Natural killer cell (primary cell): ENCODE results near the gene ZNF22. TPM values are rescaled to one million over a fixed set of nuclear protein-coding genes. Genes with fewer than 3 reads are reported as not detected.

ENCODE experiments used
- ATAC-seq, 3 donors: fragments of 150-1000 bp in 2 of 3; fragments of 200-7000 bp in 1 of 3; cut with Tn5 transposase; 1 replicate in 1 of 3; 2 replicates in 2 of 3; pipeline ENCODE4 v1.10.0; 2021; ENCODE audit warnings: mild to moderate bottlenecking in 2 of 3, moderate library complexity in 2 of 3
- DNase-seq, 2 donors: peaks; one replicate each; pipeline versions ENCODE4 v3.0.0 to v3.0.0-alpha.2; 2013 to 2021; ENCODE audit warnings: mixed read lengths in 1 of 2
- H3K27ac ChIP-seq: one replicate; pipeline ENCODE4 v1.5.1; 2013; ENCODE audit warnings: mild to moderate bottlenecking, low read length
- H3K27me3 ChIP-seq: one replicate; pipeline ENCODE4 v1.6.1; 2013; ENCODE audit warnings: low read length; ENCODE audit not compliant: control insufficient read depth, insufficient read depth
- H3K36me3 ChIP-seq: one replicate; pipeline ENCODE4 v1.6.1; 2013; ENCODE audit warnings: low read length; ENCODE audit not compliant: control insufficient read depth, insufficient read depth
- H3K4me1 ChIP-seq: one replicate; pipeline ENCODE4 v1.6.1; 2013; ENCODE audit warnings: low read length; ENCODE audit not compliant: control insufficient read depth, insufficient read depth
- H3K4me3 ChIP-seq: one replicate; pipeline ENCODE4 v1.5.1; 2013; ENCODE audit warnings: low read length
- H3K9me3 ChIP-seq: one replicate; pipeline ENCODE4 v1.6.1; 2013; ENCODE audit warnings: low read length; ENCODE audit not compliant: control insufficient read depth, insufficient read depth
- H3K27ac Mint-ChIP-seq, 2 donors: one replicate each; pipeline ENCODE4 v1.8.0; 2022; ENCODE audit warnings: mild to moderate bottlenecking in 2 of 2, mixed read lengths in 2 of 2, moderate library complexity in 1 of 2
- H3K27me3 Mint-ChIP-seq, 2 donors: one replicate each; pipeline ENCODE4 v1.8.0; 2022; ENCODE audit warnings: low read depth in 2 of 2, mixed read lengths in 2 of 2
- H3K36me3 Mint-ChIP-seq: one replicate; pipeline ENCODE4 v1.8.0; 2022; ENCODE audit warnings: mixed read lengths
- H3K4me1 Mint-ChIP-seq, 2 donors: one replicate each; pipeline ENCODE4 v1.8.0; 2022; ENCODE audit warnings: mixed read lengths in 2 of 2
- H3K4me3 Mint-ChIP-seq: one replicate; pipeline ENCODE4 v1.8.0; 2022; ENCODE audit warnings: mild to moderate bottlenecking, moderate library complexity, mixed read lengths
- H3K9me3 Mint-ChIP-seq, 2 donors: one replicate each; pipeline ENCODE4 v1.8.0; 2022; ENCODE audit warnings: mixed read lengths in 2 of 2
- CTCF ChIP-seq: fragments of 200-600 bp; IDR thresholded peaks from one replicate; pipeline ENCODE4 v1.8.0; 2022; ENCODE audit warnings: antibody characterized with exemption
- WGBS: methylation state at CpG from one replicate; pipeline ENCODE4 v1.1.7; 2013; ENCODE audit warnings: missing lambda C conversion rate; ENCODE audit not compliant: insufficient coverage; 5-methylcytosine and 5-hydroxymethylcytosine counted together
- intact Hi-C: fragments of 100-400 bp; cut with micrococcal nuclease; formaldehyde crosslinking; loops from one replicate; pipeline ENCODE4 v1.14.2; 2022
- total RNA-seq, 4 donors: library from RNA; stranded (reverse); fragments of 120-200 nt in 1 of 4; gene quantifications; one replicate each; pipeline versions ENCODE4 v1.2.3 to v1.2.4, GENCODE V29; 2013 to 2022

ZNF22 gene
- total RNA-seq, 3 donors from 2014 or later (not counting 1 experiment from before 2014, with no cell fraction given) = 24.2 to 31.8 (median 25.0) TPM

- no peak for TF ChIP-seq CTCF
- Histone ChIP-seq H3K4me3 (no peak overlapping the region), H3K9me3 (no peaks in the 10 kb centered on the region), H3K27ac (no peak overlapping the region), H3K27me3 (no peaks in the 10 kb centered on the region), H3K36me3 (peaks cover 11% of the 10 kb centered on the region), H3K4me1 (no peaks in the 10 kb centered on the region)
- Mint-ChIP-seq H3K27me3 (no peaks in the 10 kb centered on the region), H3K27ac (no peak overlapping the region), H3K4me3 (no peak overlapping the region), H3K9me3 (no peaks in the 10 kb centered on the region), H3K36me3 (peaks cover 6% of the 10 kb centered on the region), H3K4me1 (peaks cover 6 to 12% of the 10 kb centered on the region in 2 donors)
- DNase-seq = peak in 1 of 2 donors; percentile 7
- no peak for ATAC-seq
- 98% methylated on average over 15 of the region's 15 CpGs for WGBS
- intact Hi-C loops = no loop called here
Measured at GRCh38 chr10:44984671-44985101, 16.0 kb upstream of the ZNF22 start.

GRCh38 chr10:44985175-44985681 lies 15.5 kb upstream of the ZNF22 start:
- Histone ChIP-seq H3K4me1 (no peaks in the 10 kb centered on the region), H3K36me3 (peaks cover 13% of the 10 kb centered on the region), H3K27ac (no peak overlapping the region), H3K27me3 (no peaks in the 10 kb centered on the region), H3K9me3 (no peaks in the 10 kb centered on the region), H3K4me3 (no peak overlapping the region)
- TF ChIP-seq CTCF = no peak
- no peaks in the 10 kb centered on the region for H3K27me3 Mint-ChIP-seq
- 89% methylated on average over 9 of the region's 9 CpGs for WGBS
- H3K4me3 Mint-ChIP-seq = no peak overlapping the region
- no peaks in the 10 kb centered on the region for H3K9me3 Mint-ChIP-seq
- no peak for ATAC-seq
- peaks cover 6% of the 10 kb centered on the region for H3K36me3 Mint-ChIP-seq
- H3K27ac Mint-ChIP-seq = no peak overlapping the region
- intact Hi-C loops = no loop called here
- DNase-seq = peak in 1 of 2 donors; percentile 1
- H3K4me1 Mint-ChIP-seq = peaks cover 6 to 12% of the 10 kb centered on the region in 2 donors

GRCh38 chr10:44986179-44986578 lies 14.5 kb upstream of the ZNF22 start:
- Histone ChIP-seq H3K36me3 (peaks cover 14% of the 10 kb centered on the region), H3K4me1 (no peaks in the 10 kb centered on the region), H3K9me3 (no peaks in the 10 kb centered on the region), H3K4me3 (no peak overlapping the region), H3K27ac (no peak overlapping the region), H3K27me3 (no peaks in the 10 kb centered on the region)
- TF ChIP-seq CTCF = no peak
- peaks cover 6% of the 10 kb centered on the region for H3K36me3 Mint-ChIP-seq
- no peaks in the 10 kb centered on the region for H3K9me3 Mint-ChIP-seq
- H3K4me1 Mint-ChIP-seq = peaks cover 0 to 4% of the 10 kb centered on the region in 2 donors
- H3K4me3 Mint-ChIP-seq = no peak overlapping the region
- 95% methylated on average over 3 of the region's 3 CpGs for WGBS
- no peaks in the 10 kb centered on the region for H3K27me3 Mint-ChIP-seq
- H3K27ac Mint-ChIP-seq = no peak overlapping the region
- no peak for ATAC-seq
- intact Hi-C loops = no loop called here
- DNase-seq = peak in 1 of 2 donors; percentile 1

- no peaks in the 10 kb centered on the region for H3K9me3 Mint-ChIP-seq
- TF ChIP-seq CTCF = no peak
- intact Hi-C loops = no loop called here
- H3K4me3 ChIP-seq = no peak overlapping the region
- no peaks in the 10 kb centered on the region for H3K9me3 ChIP-seq
- DNase-seq (no peak), ATAC-seq (no peak)
- 49% methylated on average over 3 of the region's 3 CpGs for WGBS
- peaks cover 14% of the 10 kb centered on the region for H3K36me3 ChIP-seq
- no peak overlapping the region for H3K27ac ChIP-seq
- no peaks in the 10 kb centered on the region for H3K27me3 ChIP-seq
- H3K4me3 Mint-ChIP-seq = no peak overlapping the region
- no peak overlapping the region for H3K27ac Mint-ChIP-seq
- H3K27me3 Mint-ChIP-seq = no peaks in the 10 kb centered on the region
- H3K36me3 Mint-ChIP-seq = peaks cover 9% of the 10 kb centered on the region
- H3K4me1 Mint-ChIP-seq = peaks cover 0 to 4% of the 10 kb centered on the region in 2 donors
- no peaks in the 10 kb centered on the region for H3K4me1 ChIP-seq
Measured at GRCh38 chr10:44986670-44987069, 14.1 kb upstream of the ZNF22 start.
